Coronary artery (tissue), 2 donors: Measurements from ENCODE around the gene DACH1.

Experiments used
- DNase-seq: peaks from one replicate; pipeline ENCODE4 v3.0.0-alpha.2; 2017; ENCODE audit warnings: low spot score
- H3K27ac ChIP-seq, 2 donors: fragments of 200-600 bp; sonication (generic); one replicate each; pipeline ENCODE4 v1.5.1; 2016 to 2019
- H3K4me3 ChIP-seq: fragments of 200-600 bp; sonication (generic); 2 replicates; pipeline ENCODE4 v1.5.1; 2016; ENCODE audit warnings: mild to moderate bottlenecking, moderate library complexity
- TF ChIP-seq, protein P1 (sequence below): fragments of 200-600 bp; sonication (generic); IDR thresholded peaks from one replicate; pipeline ENCODE4 v1.5.1; 2019; ENCODE audit warnings: antibody characterized with exemption

Gene DACH1

DNA sequence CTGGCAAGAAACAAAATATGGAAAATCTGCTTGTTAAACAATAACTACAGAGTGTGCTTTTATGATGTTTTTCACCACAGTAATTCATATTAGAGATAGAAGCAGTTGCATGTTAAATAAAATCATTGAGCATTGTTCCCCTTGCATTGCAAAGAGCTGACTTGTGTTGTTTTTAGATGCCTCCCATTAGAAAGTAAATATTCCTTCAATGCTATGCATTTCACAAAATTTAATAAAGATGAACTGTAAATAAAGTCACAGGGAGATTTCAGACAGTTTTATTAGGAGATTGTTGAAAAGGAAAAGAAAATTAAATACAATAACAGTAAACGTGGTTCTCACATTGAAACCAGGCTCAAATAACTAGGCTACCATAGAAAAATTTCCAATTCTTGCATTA is 429.3 kb downstream of the DACH1 start:
- Histone ChIP-seq H3K4me3 (no peak overlapping the region), H3K27ac (no peak overlapping the region)
- no peak for DNase-seq
- TF ChIP-seq, protein P1, sequence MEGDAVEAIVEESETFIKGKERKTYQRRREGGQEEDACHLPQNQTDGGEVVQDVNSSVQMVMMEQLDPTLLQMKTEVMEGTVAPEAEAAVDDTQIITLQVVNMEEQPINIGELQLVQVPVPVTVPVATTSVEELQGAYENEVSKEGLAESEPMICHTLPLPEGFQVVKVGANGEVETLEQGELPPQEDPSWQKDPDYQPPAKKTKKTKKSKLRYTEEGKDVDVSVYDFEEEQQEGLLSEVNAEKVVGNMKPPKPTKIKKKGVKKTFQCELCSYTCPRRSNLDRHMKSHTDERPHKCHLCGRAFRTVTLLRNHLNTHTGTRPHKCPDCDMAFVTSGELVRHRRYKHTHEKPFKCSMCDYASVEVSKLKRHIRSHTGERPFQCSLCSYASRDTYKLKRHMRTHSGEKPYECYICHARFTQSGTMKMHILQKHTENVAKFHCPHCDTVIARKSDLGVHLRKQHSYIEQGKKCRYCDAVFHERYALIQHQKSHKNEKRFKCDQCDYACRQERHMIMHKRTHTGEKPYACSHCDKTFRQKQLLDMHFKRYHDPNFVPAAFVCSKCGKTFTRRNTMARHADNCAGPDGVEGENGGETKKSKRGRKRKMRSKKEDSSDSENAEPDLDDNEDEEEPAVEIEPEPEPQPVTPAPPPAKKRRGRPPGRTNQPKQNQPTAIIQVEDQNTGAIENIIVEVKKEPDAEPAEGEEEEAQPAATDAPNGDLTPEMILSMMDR: no peak

DNA sequence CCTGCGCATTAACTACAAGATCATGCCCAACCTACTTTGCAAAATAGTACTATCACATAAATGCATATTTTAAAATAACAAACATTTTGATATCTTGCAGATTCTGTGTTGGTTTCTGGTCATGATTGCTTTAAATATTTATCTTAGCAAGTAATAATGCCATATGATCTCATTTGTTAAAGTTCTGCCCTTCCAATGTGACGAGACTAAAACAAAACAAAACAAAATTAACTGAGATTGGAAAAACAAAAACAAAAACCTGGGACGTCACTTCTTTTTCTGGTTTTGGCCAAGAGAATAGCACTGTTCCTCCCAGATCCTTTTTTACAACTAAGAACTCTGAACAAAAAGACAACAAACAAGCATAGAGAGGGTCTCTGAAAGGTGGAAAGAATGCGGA is 436.3 kb downstream of the DACH1 start:
- TF ChIP-seq, protein P1: no peak
- Histone ChIP-seq H3K27ac (no peak overlapping the region), H3K4me3 (no peak overlapping the region)
- DNase-seq: no peak

DNA sequence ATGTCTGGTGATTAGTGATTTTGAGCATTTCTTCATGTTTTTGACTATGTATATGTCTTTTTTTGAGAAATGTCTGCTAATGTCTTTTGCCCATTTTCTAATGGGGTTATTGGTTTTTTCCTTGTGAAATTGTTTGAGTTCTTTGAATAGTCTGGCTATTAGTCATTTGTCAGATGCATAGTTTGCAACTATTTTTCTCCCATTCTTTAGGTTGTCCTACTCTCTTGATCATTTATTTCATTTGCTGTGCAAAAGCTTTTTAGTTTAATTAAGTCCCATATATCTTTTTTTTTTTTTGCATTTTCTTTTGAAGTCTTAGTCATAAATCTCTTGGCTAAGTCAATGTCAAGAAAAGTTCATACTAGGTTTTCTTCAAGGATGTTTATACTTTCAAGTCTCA is 449.8 kb downstream of the DACH1 start:
- Histone ChIP-seq H3K27ac (no peak overlapping the region), H3K4me3 (no peak overlapping the region)
- DNase-seq: no peak
- TF ChIP-seq, protein P1: no peak

DNA sequence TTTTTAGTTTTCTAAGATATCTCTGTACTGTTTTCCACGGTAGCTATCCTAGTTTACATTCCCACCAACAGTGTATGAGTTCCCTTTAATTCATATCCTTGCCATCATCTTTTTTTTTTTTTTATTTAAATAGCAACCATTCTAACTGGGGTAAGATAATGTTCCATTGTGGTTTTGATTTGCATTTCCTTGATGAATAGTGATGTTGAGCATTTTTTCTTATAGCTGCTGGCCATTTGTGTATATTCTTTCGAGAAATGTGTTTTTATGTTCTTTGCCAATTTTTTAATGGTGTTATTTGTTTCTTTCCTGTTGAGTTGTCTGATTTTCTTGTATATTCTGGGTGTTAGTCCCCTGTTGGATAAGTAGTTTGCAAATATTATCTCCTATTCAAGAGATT is 454.8 kb downstream of the DACH1 start:
- Histone ChIP-seq H3K27ac (no peak overlapping the region), H3K4me3 (no peak overlapping the region)
- DNase-seq: no peak
- TF ChIP-seq, protein P1: no peak

DNA sequence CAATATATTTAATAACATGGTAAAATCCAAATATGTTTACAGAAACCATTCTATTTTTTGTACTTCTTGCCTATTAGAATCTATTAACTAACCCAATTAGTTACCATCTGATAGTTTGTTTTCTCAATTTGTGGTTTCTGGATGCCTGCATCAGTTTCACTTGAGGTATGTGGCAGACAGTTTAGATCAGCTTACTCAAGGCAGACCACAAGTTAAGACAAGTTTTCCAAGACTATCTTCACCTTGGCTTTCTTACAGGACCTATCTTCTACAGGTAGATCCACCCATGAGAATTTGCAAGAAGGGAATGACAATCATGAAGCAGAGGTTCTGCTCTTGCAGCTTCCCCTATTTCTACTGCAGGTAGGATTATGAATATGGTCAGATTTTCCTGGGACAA is 458.6 kb downstream of the DACH1 start:
- TF ChIP-seq, protein P1: no peak

DNA sequence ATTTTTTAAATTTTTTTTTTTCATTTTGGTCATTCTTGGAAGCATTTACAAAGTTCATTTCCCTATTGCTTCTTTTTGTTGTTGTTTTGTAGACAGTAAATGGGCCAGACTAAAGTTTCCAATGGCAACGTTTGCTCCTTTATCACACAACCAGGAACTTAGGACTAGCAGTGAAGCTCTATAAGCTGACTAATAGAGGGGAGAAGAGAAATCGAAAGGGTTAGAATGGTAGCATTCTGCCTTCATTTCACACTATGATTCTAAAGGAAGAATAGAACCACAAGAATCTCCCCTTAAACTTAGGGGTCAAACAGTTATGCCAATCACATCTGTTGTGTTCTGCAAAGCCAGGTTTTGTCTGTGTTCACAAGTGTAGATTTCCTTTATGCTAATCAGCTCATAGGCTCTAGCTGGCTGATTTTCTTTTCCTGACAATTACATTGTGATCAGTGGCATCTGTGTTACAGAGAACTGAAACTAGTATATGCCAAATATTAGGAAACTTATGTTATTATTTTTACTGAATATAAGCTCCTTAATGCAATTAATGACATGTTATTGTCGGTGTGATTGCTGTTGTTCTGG is 467.3 kb downstream of the DACH1 start:
- H3K27ac ChIP-seq: no peak overlapping the region
- H3K4me3 ChIP-seq: no peak overlapping the region
- TF ChIP-seq, protein P1: no peak
- DNase-seq: no peak

More for the DNA sequence above, 458.6 kb downstream of the DACH1 start:
- DNase-seq: no peak
- Histone ChIP-seq H3K27ac (no peak overlapping the region), H3K4me3 (no peak overlapping the region)

DNA sequence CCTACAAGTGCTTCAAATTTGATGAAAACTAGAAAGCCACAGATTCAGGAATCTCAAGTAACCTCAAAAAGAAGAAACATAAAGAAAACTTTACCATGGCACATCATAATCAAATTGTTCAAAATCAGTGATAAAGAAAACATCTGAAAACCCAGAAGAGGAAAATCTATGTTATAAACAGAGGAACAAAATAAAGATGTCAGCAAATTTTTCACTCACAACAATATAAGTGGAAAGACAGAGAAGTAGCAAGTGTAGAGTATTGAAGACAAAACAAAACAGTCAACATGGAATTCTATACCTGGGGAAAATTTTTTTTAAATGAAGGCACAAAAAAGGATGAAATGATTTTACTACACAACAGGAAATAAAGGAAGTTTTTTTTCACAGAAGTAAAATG is 470.9 kb downstream of the DACH1 start:
- no peak overlapping the region for H3K27ac ChIP-seq
- TF ChIP-seq, protein P1: no peak

More for the DNA sequence above, 470.9 kb downstream of the DACH1 start:
- DNase-seq: no peak
- H3K4me3 ChIP-seq: no peak overlapping the region
